Large intestine (tissue), 3 donors: Measurements from ENCODE around the gene DIS3L2. TPM values are rescaled to one million over a fixed set of nuclear protein-coding genes. Genes with fewer than 3 reads are reported as not detected.

Experiments used
- DNase-seq, 2 donors: peaks; one replicate each; pipeline versions ENCODE4 v3.0.0 to v3.0.0-alpha.2; 2013
- H3K27ac ChIP-seq: one replicate; pipeline ENCODE4 v1.5.1; 2013; ENCODE audit warnings: low read length
- H3K27me3 ChIP-seq: 2 replicates; pipeline ENCODE4 v1.6.1; 2013; ENCODE audit warnings: low read length; ENCODE audit not compliant: control insufficient read depth, insufficient read depth
- H3K36me3 ChIP-seq: 2 replicates; pipeline ENCODE4 v1.6.1; 2013; ENCODE audit warnings: low read length; ENCODE audit not compliant: control insufficient read depth, insufficient read depth
- H3K4me1 ChIP-seq: one replicate; pipeline ENCODE4 v1.6.1; 2013; ENCODE audit warnings: low read length; ENCODE audit not compliant: control insufficient read depth, insufficient read depth
- H3K4me3 ChIP-seq: one replicate; pipeline ENCODE4 v1.5.1; 2013; ENCODE audit warnings: low read length
- H3K9me3 ChIP-seq: one replicate; pipeline ENCODE4 v1.6.1; 2013; ENCODE audit warnings: mild to moderate bottlenecking, low read depth, low read length, moderate library complexity; ENCODE audit not compliant: control insufficient read depth
- WGBS: methylation state at CpG from one replicate; pipeline ENCODE4 v1.1.5; 2013; ENCODE audit warnings: low lambda C conversion rate; ENCODE audit not compliant: insufficient coverage; 5-methylcytosine and 5-hydroxymethylcytosine counted together
- polyA plus RNA-seq: library from polyadenylated mRNA; unstranded; fragments of 120-200 nt; gene quantifications from one replicate; pipeline ENCODE4 v1.2.1, GENCODE V29; 2013

DIS3L2 gene
- polyA plus RNA-seq, 1 donor: 23.6 TPM

GRCh38 chr2:231929961-231930592 lies 31.4 kb upstream of the DIS3L2 start:
- Histone ChIP-seq H3K36me3 (no peaks in the 10 kb centered on the region), H3K27me3 (peaks cover 55% of the 10 kb centered on the region), H3K4me3 (no peak overlapping the region), H3K4me1 (peaks cover 7% of the 10 kb centered on the region), H3K9me3 (no peaks in the 10 kb centered on the region), H3K27ac (no peak overlapping the region)
- peak in 1 of 2 donors; percentile 20 for DNase-seq
- no CpG with 5 or more reads among the region's 11 CpGs for WGBS

- peaks cover 49% of the 10 kb centered on the region for H3K27me3 ChIP-seq
- no peak overlapping the region for H3K27ac ChIP-seq
- H3K4me1 ChIP-seq: peaks cover 7% of the 10 kb centered on the region
- WGBS: no CpG with 5 or more reads among the region's 8 CpGs
- peak in 1 of 2 donors; percentile 10 for DNase-seq
- no peaks in the 10 kb centered on the region for H3K9me3 ChIP-seq
- H3K4me3 ChIP-seq: no peak overlapping the region
- H3K36me3 ChIP-seq: no peaks in the 10 kb centered on the region
Measured at GRCh38 chr2:231930593-231931281, 30.8 kb upstream of the DIS3L2 start.

- peaks cover 43% of the 10 kb centered on the region for H3K27me3 ChIP-seq
- H3K4me3 ChIP-seq: no peak overlapping the region
- WGBS: 100% methylated on average over 2 of the region's 7 CpGs
- DNase-seq: no peak
- H3K9me3 ChIP-seq: no peaks in the 10 kb centered on the region
- H3K4me1 ChIP-seq: peaks cover 7% of the 10 kb centered on the region
- no peak overlapping the region for H3K27ac ChIP-seq
- H3K36me3 ChIP-seq: no peaks in the 10 kb centered on the region
Measured at GRCh38 chr2:231931481-231931915, 30.0 kb upstream of the DIS3L2 start.

GRCh38 chr2:231932711-231932970 lies 28.9 kb upstream of the DIS3L2 start:
- Histone ChIP-seq H3K27ac (no peak overlapping the region), H3K36me3 (no peaks in the 10 kb centered on the region), H3K9me3 (no peaks in the 10 kb centered on the region), H3K27me3 (peaks cover 32% of the 10 kb centered on the region), H3K4me3 (no peak overlapping the region), H3K4me1 (no peaks in the 10 kb centered on the region)
- DNase-seq: no peak
- WGBS: no CpG with 5 or more reads among the region's 3 CpGs

- WGBS: no CpG with 5 or more reads among the region's 15 CpGs
- Histone ChIP-seq H3K27me3 (peaks cover 25% of the 10 kb centered on the region), H3K4me3 (no peak overlapping the region), H3K36me3 (no peaks in the 10 kb centered on the region), H3K27ac (no peak overlapping the region), H3K4me1 (no peaks in the 10 kb centered on the region), H3K9me3 (no peaks in the 10 kb centered on the region)
- no peak for DNase-seq
Measured at GRCh38 chr2:231932985-231933915, 28.3 kb upstream of the DIS3L2 start.

- Histone ChIP-seq H3K36me3 (no peaks in the 10 kb centered on the region), H3K27ac (no peak overlapping the region), H3K9me3 (no peaks in the 10 kb centered on the region), H3K4me3 (no peak overlapping the region), H3K4me1 (no peaks in the 10 kb centered on the region), H3K27me3 (peaks cover 18% of the 10 kb centered on the region)
- no CpG with 5 or more reads among the region's 13 CpGs for WGBS
- no peak for DNase-seq
Measured at GRCh38 chr2:231933916-231934401, 27.6 kb upstream of the DIS3L2 start.

GRCh38 chr2:231934441-231935206 lies 26.9 kb upstream of the DIS3L2 start:
- H3K4me1 ChIP-seq: no peaks in the 10 kb centered on the region
- no peaks in the 10 kb centered on the region for H3K36me3 ChIP-seq
- peaks cover 12% of the 10 kb centered on the region for H3K27me3 ChIP-seq
- H3K27ac ChIP-seq: no peak overlapping the region
- no peak for DNase-seq
- H3K9me3 ChIP-seq: no peaks in the 10 kb centered on the region
- WGBS: no CpG with 5 or more reads among the region's 8 CpGs
- no peak overlapping the region for H3K4me3 ChIP-seq

- peak in 1 of 2 donors; percentile 19 for DNase-seq
- Histone ChIP-seq H3K27me3 (peaks cover 9% of the 10 kb centered on the region), H3K4me3 (no peak overlapping the region), H3K36me3 (no peaks in the 10 kb centered on the region), H3K9me3 (no peaks in the 10 kb centered on the region), H3K4me1 (no peaks in the 10 kb centered on the region), H3K27ac (no peak overlapping the region)
- no CpG with 5 or more reads among the region's 4 CpGs for WGBS
Measured at GRCh38 chr2:231935207-231935524, 26.3 kb upstream of the DIS3L2 start.

GRCh38 chr2:231935815-231936214 lies 25.7 kb upstream of the DIS3L2 start:
- no peak overlapping the region for H3K27ac ChIP-seq
- 88% methylated on average over 1 of the region's 1 CpG for WGBS
- no peaks in the 10 kb centered on the region for H3K4me1 ChIP-seq
- no peaks in the 10 kb centered on the region for H3K36me3 ChIP-seq
- DNase-seq: no peak
- no peak overlapping the region for H3K4me3 ChIP-seq
- peaks cover 5% of the 10 kb centered on the region for H3K27me3 ChIP-seq
- no peaks in the 10 kb centered on the region for H3K9me3 ChIP-seq

GRCh38 chr2:231936491-231936890 lies 25.0 kb upstream of the DIS3L2 start:
- no peaks in the 10 kb centered on the region for H3K9me3 ChIP-seq
- WGBS: no CpG with 5 or more reads among the region's 4 CpGs

More at GRCh38 chr2:231936491-231936890, 25.0 kb upstream of the DIS3L2 start:
- no peak overlapping the region for H3K27ac ChIP-seq
- no peaks in the 10 kb centered on the region for H3K4me1 ChIP-seq
- peaks cover under 1% of the 10 kb centered on the region for H3K27me3 ChIP-seq
- DNase-seq: no peak
- no peaks in the 10 kb centered on the region for H3K36me3 ChIP-seq
- H3K4me3 ChIP-seq: no peak overlapping the region
